Mucosa of rectum (tissue), 2 donors: ENCODE data around the gene OR10K2.
"Not testable (repeated sequence)": the region's sequence is repeated elsewhere in the genome, so short reads cannot be mapped to it uniquely, and the experiment has no call there.

Experiments
- H3K27ac ChIP-seq, 2 donors: one replicate each; pipeline ENCODE4 v1.7.0; 2013; ENCODE audit warnings: inconsistent platforms in 2 of 2, low read depth in 2 of 2, low read length in 2 of 2
- H3K27me3 ChIP-seq, 2 donors: one replicate each; pipeline ENCODE4 v1.7.0; 2013; ENCODE audit warnings: low read length in 2 of 2; ENCODE audit not compliant: control insufficient read depth in 2 of 2, insufficient read depth in 2 of 2
- H3K36me3 ChIP-seq, 2 donors: one replicate each; pipeline ENCODE4 v1.7.0; 2013; ENCODE audit warnings: low read length in 2 of 2; ENCODE audit not compliant: control insufficient read depth in 2 of 2, insufficient read depth in 2 of 2
- H3K4me1 ChIP-seq, 2 donors: one replicate each; pipeline ENCODE4 v1.7.0; 2013; ENCODE audit warnings: low read length in 2 of 2, mild to moderate bottlenecking in 1 of 2; ENCODE audit not compliant: control insufficient read depth in 2 of 2, insufficient read depth in 2 of 2
- H3K4me3 ChIP-seq, 2 donors: one replicate each; pipeline ENCODE4 v1.7.0; 2013; ENCODE audit warnings: low read length in 2 of 2
- H3K9ac ChIP-seq, 2 donors: one replicate each; pipeline ENCODE4 v1.7.0; 2013; ENCODE audit warnings: low read length in 2 of 2, low read depth in 1 of 2, mild to moderate bottlenecking in 1 of 2
- H3K9me3 ChIP-seq, 2 donors: one replicate each; pipeline ENCODE4 v1.7.0; 2013; ENCODE audit warnings: low read length in 2 of 2; ENCODE audit not compliant: control insufficient read depth in 2 of 2
- donor health status: healthy.
- donor health status: Normal muscosa, but diverticular disease.

The OR10K2 gene

DNA sequence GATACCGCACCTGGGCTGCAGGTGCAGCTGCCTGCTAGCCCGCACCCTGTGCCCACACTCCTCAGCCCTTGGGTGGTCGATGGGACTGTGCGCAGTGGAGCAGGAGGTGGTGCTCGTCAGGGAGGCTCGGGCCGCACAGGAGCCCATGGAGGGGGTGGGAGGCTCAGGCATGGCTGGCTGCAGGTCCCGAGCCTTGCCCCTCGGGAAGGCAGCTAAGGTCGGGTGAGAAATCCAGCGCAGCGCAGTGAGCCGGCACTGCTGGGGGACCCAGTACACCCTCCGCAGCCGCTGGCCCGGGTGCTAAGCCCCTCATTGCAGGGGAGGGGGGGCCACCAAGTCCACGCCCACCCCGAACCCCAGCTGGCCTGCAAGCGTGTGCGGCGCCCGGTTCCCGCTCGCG, 51.9 kb downstream of the OR10K2 start:
- not testable (repeated sequence) for H3K27ac ChIP-seq, H3K9me3 ChIP-seq, H3K4me1 ChIP-seq, H3K4me3 ChIP-seq, H3K36me3 ChIP-seq, H3K9ac ChIP-seq, H3K27me3 ChIP-seq

- Histone ChIP-seq H3K27me3 (no peaks in the 10 kb centered on the region), H3K36me3 (no peaks in the 10 kb centered on the region), H3K9me3 (peaks cover 0 to 5% of the 10 kb centered on the region in 2 donors), H3K4me3 (no peak overlapping the region), H3K4me1 (no peaks in the 10 kb centered on the region), H3K27ac (no peak overlapping the region), H3K9ac (no peak overlapping the region)
Observed at GRCh38 chr1:158371188-158371953, 54.7 kb downstream of the OR10K2 start.
